ENCODE measurements around the gene SYNE1. TPM values are rescaled to one million over a fixed set of nuclear protein-coding genes. Genes with fewer than 3 reads are reported as not detected.

SYNE1 gene
- total and polyA plus RNA-seq, 10 of the 15 experiments (the other 5 are each of a cell fraction or from before 2014, with no cell fraction given): 2.3 to 28.7 (median 14.1) TPM

- ChIA-PET SMC1A (ENCODE audit: uncharacterized antibody, unreplicated experiment) (interaction anchor here (0.8 kb wide), 1 partner anchor 9 kb away, joined by 4 read pairs; no protein-coding TSS in a partner anchor), RAD21 (ENCODE audit: unreplicated experiment) (no interaction called here), POLR2A (interaction anchor here (0.7 kb wide), 1 partner anchor 1156 kb away, joined by 3 read pairs; no protein-coding TSS in a partner anchor), CTCF (interaction anchor here (1.0 kb wide), 1 partner anchor 15 kb away, joined by 3 read pairs; no protein-coding TSS in a partner anchor)
- no TSS peak for BruUV-seq (replicated peaks)
- Histone ChIP-seq H3K27ac (ENCODE audit: control insufficient read depth, insufficient read depth) (no peak overlapping the region), H3K4me2 (ENCODE audit: control insufficient read depth, insufficient read depth) (no peak overlapping the region), H3K9me3 (replicated peaks; ENCODE audit: control insufficient read depth, insufficient read depth, low read length) (no peaks in the 10 kb centered on the region), H2AFZ (ENCODE audit: control insufficient read depth, low read depth, low read length) (no peak overlapping the region), H3K79me2 (ENCODE audit: control insufficient read depth, insufficient read depth, low read length) (no peaks in the 10 kb centered on the region), H3K4me1 (ENCODE audit: control insufficient read depth, insufficient read depth, low read length) (no peaks in the 10 kb centered on the region), H3K9ac (ENCODE audit: control insufficient read depth, insufficient read depth, low read length) (no peak overlapping the region), H3K27me3 (replicated peaks in 1 of 2; ENCODE audit: control insufficient read depth in 2 of 2, insufficient read depth in 2 of 2, low read length in 1 of 2) (peaks cover 0 to 2% of the 10 kb centered on the region in 2 experiments; a peak in 1 of 4 replicates), H4K20me1 (ENCODE audit: control insufficient read depth, insufficient read depth) (no peaks in the 10 kb centered on the region), H3K4me3 (no peak overlapping the region), H3K36me3 (ENCODE audit: control insufficient read depth in 2 of 2, insufficient read depth in 2 of 2, low read length in 1 of 2) (no peaks in the 10 kb centered on the region)
- ATAC-seq (peak; percentile 57), DNase-seq (ENCODE audit: low read depth, low spot score) (no peak), FAIRE-seq (no peak)
- TF ChIP-seq SREBF1 (IDR thresholded peaks at IDR 0.05; ENCODE audit: low read length) (no peak), RELA (IDR thresholded peaks at IDR 0.05; ENCODE audit: borderline replicate concordance, partially characterized antibody) (no peak), NR2F1 (conservative IDR thresholded peaks at IDR 0.05) (no peak), RB1 (IDR thresholded peaks at IDR 0.05; ENCODE audit: borderline replicate concordance) (no peak), IRF3 (IDR thresholded peaks at IDR 0.05) (no peak), DPF2 (IDR thresholded peaks at IDR 0.05) (no peak), PKNOX1 (IDR thresholded peaks at IDR 0.05) (no peak)
- in situ Hi-C loops (cut with MboI): no loop called here
- intact Hi-C loops (cut with micrococcal nuclease; ENCODE audit: unreplicated experiment): no loop called here
- 37% methylated on average over 7 of the region's 7 CpGs for WGBS (ENCODE audit: insufficient coverage, insufficient replicate concordance, low lambda C conversion rate, missing lambda C conversion rate)
Measured at GRCh38 chr6:152566103-152566875, 70.9 kb downstream of the SYNE1 start.
